MM.1S (cell line): ENCODE data around the gene DACH1.

Source experiments
- CTCF ChIP-seq: fragments of 300-600 bp; sonication (generic); IDR thresholded peaks from 2 replicates; pipeline ENCODE4 v1.5.1; 2016; ENCODE audit warnings: antibody characterized with exemption, low read length, mixed read lengths
- EZH2 ChIP-seq: fragments of 300-600 bp; sonication (generic); optimal IDR thresholded peaks from 2 replicates; pipeline ENCODE3; 2017; ENCODE audit warnings: low read depth, mild to moderate bottlenecking, antibody characterized with exemption, low read length, mixed read lengths

DNA sequence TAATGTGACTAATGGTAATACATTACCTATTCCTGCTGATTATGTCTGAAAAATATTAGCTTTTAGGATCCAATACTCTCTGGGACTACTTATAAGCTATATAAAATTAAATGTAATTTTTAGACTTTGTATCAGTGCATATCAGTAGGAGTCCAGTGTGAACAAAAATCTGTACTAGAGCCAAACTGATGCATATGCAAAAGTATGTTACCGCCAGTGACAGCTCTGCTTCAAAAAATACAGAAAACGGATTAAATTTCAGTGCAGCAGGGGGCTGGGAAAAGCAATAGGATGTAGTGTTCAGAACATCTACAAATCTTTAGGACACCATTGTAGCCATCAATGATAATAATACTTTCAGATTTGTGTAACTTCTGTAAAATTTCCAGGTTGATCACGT lies 385.5 kb downstream of the DACH1 start:
- TF ChIP-seq CTCF (no peak), EZH2 (no peak)
